K562 treated with DMSO at 1 percent for 4 hours (cell line): ENCODE data around the gene WDR74. TPM values are rescaled to one million over a fixed set of nuclear protein-coding genes. Genes with fewer than 3 reads are reported as not detected.

Experiments used
- total RNA-seq: library from RNA; unstranded; fragments of 300-600 nt; gene quantifications from 2 replicates; pipeline ENCODE4 v1.2.3, GENCODE V29; 2022; ENCODE audit not compliant: insufficient read depth

WDR74 gene
- total RNA-seq = 48.1 and 51.9 TPM in 2 replicates

GRCh38 chr11:62839050-62839945 lies at the start of gene WDR74:
Gene WDR74 (minus strand): TSS chr11:62839590. CDS start chr11:62839570, 20 bp downstream.

DNA sequence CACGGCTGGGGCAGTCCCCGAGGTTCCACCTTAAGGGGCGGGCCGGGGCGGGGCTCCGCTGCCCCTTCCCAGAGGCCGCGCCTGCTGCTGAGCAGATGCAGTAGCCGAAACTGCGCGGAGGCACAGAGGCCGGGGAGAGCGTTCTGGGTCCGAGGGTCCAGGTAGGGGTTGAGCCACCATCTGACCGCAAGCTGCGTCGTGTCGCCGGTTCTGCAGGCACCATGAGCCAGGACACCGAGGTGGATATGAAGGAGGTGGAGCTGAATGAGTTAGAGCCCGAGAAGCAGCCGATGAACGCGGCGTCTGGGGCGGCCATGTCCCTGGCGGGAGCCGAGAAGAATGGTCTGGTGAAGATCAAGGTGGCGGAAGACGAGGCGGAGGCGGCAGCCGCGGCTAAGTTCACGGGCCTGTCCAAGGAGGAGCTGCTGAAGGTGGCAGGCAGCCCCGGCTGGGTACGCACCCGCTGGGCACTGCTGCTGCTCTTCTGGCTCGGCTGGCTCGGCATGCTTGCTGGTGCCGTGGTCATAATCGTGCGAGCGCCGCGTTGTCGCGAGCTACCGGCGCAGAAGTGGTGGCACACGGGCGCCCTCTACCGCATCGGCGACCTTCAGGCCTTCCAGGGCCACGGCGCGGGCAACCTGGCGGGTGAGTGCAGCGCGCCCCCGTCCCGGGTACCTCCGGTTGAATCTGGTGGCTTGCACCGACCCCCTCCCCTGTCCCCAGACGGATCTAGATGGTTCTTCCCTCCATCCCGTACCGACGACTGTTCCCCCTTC lies 41.6 kb upstream of the WDR74 start, which contains the start of gene SLC3A2:
Gene SLC3A2 (plus strand): TSS at position 94 of the 776 bp plus-strand sequence. CDS start 128 bp downstream, at position 222.

DNA sequence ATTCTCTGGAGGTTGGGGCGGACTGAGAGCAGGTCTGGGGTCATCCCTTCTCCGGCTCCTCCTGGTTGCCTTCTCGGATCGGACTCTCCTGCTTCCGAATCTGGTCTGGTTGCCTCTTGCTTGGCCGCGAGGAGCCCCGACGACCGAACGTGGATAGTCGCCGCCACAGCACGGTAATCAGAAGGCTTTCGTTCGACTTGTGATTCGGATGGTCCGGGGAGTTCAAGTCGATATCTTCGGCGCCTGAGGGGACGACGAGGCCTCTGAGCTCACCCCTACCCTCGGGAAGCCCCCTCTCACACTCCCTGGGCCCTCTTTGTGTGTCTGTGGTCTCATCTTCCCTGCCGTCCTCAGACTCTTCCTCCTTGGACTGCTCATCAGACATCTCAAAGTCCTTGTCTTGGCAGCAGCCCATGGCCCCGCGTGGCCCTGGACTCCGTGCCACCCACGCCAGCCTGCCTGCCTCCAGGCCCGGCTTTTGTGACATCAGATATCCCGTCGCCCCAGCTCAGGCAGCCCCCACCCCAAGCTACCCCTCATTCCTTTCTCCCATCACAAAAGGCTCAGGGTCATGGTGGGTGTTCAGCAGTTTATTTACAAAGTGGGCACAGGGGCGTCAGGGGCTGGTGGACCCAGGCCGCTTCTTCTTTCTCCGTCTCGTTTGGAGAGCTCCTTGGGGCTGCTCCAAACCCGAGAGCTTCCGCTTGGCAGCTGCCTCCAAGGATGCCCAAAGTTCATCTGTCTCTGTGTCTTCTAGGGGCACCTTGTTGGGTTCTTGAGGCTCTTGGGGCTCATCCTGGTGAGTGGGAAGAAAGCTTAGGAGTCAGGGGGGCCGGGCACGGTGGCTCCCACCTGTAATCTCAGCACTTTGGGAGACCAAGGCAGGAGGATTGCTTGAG lies 6.8 kb downstream of the WDR74 start, which contains the start of gene TEX54:
Gene TEX54 (minus strand): TSS at position 506 of the 899 bp plus-strand sequence.

DNA sequence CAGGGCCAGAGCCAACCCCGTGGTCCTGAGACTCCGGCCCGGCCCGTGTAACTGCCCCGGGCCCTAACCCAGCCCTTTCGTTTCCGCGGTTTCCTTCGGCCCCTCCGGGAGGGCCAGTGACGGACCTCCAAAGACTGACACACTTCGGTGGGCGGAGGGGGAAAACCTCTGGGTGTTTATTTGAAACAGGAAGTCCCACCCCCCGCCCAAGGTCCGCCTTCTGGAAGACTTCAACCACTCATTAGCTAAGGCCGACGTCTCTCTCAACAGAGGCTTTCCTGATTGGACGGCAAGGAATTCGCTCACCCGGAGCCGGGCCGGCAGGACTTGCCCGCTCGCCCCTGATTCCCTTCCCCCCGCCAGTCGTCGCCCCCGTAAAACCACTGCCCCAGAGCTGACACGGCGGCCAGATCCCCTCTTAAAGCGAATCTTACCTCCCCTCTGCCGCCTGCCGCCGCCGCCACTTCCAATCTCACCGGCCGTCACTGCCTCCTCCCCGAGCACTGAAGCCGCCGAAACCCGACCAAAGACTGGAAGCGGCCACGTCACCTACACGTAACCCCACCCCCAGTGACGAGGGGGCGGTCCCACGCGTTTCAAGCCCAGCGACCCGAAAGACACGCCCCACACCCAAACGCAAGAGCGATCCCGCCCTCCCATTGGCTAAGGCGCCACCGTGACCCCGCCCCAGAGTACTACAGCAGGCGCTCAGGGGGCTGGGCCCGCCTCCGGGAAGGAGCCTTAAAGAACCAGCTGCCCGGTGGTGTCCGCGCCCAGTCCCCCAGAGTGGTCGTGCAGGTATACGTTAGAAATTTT lies 7.7 kb downstream of the WDR74 start, which contains the start of gene STX5:
Gene STX5 (minus strand): TSS at position 532 of the 816 bp plus-strand sequence. CDS start 808 bp downstream, outside the sequence.

GRCh38 chr11:62805076-62805892 lies 34.1 kb downstream of the WDR74 start, which contains the start of gene NXF1:
Gene NXF1 (minus strand): TSS chr11:62805440. CDS start chr11:62805356, 84 bp downstream.

GRCh38 chr11:62791501-62792201 lies 47.7 kb downstream of the WDR74 start, which contains the start of gene TMEM223:
Gene TMEM223 (minus strand): TSS chr11:62792006. CDS start chr11:62791994, 12 bp downstream.

DNA sequence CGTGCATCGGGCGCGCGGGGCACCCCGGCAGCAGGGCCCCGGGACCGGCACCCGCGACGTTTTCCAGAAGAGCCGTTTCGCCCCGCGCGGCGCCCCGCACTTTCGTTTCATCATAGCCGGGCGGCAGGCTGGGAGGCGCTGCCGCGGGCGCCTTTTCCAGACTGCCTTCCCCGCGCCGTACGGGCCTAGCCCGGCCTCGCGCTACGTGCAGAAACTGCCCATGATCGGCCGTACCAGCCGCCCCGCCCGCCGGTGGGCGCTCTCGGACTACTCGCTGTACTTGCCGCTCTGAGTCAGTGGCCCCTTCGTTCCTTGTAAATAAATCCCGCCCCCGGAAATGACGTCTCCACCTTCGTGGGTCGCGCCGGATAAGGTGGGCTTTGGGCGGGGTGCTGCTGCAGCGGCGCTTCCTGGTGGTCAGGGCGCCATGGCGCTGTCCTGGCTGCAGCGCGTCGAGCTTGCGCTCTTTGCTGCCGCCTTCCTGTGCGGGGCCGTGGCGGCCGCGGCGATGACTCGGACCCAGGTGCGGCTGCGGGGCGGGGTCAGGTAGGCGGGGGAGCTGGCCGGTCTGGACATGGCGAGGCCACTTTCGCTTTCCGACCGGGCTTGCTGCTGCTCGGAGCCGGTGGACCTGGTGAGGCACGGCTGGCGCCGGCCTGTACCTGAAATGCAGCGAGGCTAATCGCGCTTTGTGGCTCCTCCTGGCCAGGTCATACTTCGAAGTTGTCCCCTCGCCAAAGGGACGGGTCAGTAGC lies 52.2 kb downstream of the WDR74 start, which contains the start of gene TMEM179B:
Gene TMEM179B (plus strand): TSS at position 398 of the 755 bp plus-strand sequence. CDS start 30 bp downstream, at position 428.

Other genes with a start within 250 kb of the WDR74 start
- gene TUT1, start 248.1 kb downstream of the WDR74 start, total RNA-seq = 15.8 and 16.5 TPM in 2 replicates
- gene MTA2, start 237.7 kb downstream of the WDR74 start, total RNA-seq = 79.1 and 104 TPM in 2 replicates
- gene EML3, start 226.8 kb downstream of the WDR74 start, total RNA-seq = 39.0 and 40.6 TPM in 2 replicates
- 0.71 and 2.2 TPM in 2 replicates for gene ROM1, start 226.3 kb downstream of the WDR74 start, total RNA-seq
- gene B3GAT3, start 217.6 kb downstream of the WDR74 start, total RNA-seq = 80.5 and 90.3 TPM in 2 replicates
- gene GANAB, start 193.0 kb downstream of the WDR74 start, total RNA-seq = 276 and 311 TPM in 2 replicates
- gene INTS5, start 186.3 kb downstream of the WDR74 start, total RNA-seq = 20.2 and 24.0 TPM in 2 replicates
- 105 and 114 TPM in 2 replicates for gene C11orf98, start 174.4 kb downstream of the WDR74 start, total RNA-seq
- 12.7 and 27.2 TPM in 2 replicates for gene CSKMT, start 174.3 kb downstream of the WDR74 start, total RNA-seq
- gene UQCC3, start 167.9 kb downstream of the WDR74 start, total RNA-seq = 12.2 and 17.2 TPM in 2 replicates
- 4.8 and 5.5 TPM in 2 replicates for gene LBHD1, start 167.3 kb downstream of the WDR74 start, total RNA-seq
- 282 and 316 TPM in 2 replicates for gene UBXN1, start 160.5 kb downstream of the WDR74 start, total RNA-seq
- 0.48 and 1.6 TPM in 2 replicates for gene LRRN4CL, start 150.1 kb downstream of the WDR74 start, total RNA-seq
- 43.9 and 45.1 TPM in 2 replicates for gene BSCL2, start 132.2 kb downstream of the WDR74 start, total RNA-seq
- 2.4 TPM in 1 of 2 replicates, not detected in the other for gene GNG3, start 131.9 kb downstream of the WDR74 start, total RNA-seq
- gene HNRNPUL2, start 112.1 kb downstream of the WDR74 start, total RNA-seq = 26.6 and 32.3 TPM in 2 replicates
- gene TTC9C, start 111.1 kb downstream of the WDR74 start, total RNA-seq = 35.6 and 36.5 TPM in 2 replicates
- 1.4 and 6.0 TPM in 2 replicates for gene ZBTB3, start 85.4 kb downstream of the WDR74 start, total RNA-seq
- 138 and 166 TPM in 2 replicates for gene POLR2G, start 78.0 kb downstream of the WDR74 start, total RNA-seq
- 23.2 and 49.9 TPM in 2 replicates for gene TAF6L, start 68.2 kb downstream of the WDR74 start, total RNA-seq
- 36.4 and 44.9 TPM in 2 replicates for gene TMEM179B, start 52.2 kb downstream of the WDR74 start, total RNA-seq
- gene TMEM223, start 47.6 kb downstream of the WDR74 start, total RNA-seq = 15.3 and 18.4 TPM in 2 replicates
- gene NXF1, start 34.1 kb downstream of the WDR74 start, total RNA-seq = 76.4 and 111 TPM in 2 replicates
- 63.1 and 77.8 TPM in 2 replicates for gene STX5, start 7.5 kb downstream of the WDR74 start, total RNA-seq
- not detected in 2 replicates for gene TEX54, start 6.7 kb downstream of the WDR74 start, total RNA-seq
- 397 and 441 TPM in 2 replicates for gene SLC3A2, start 41.3 kb upstream of the WDR74 start, total RNA-seq
- not detected in 2 replicates for gene CHRM1, start 81.8 kb upstream of the WDR74 start, total RNA-seq
- gene SLC22A6, start 145.4 kb upstream of the WDR74 start, total RNA-seq = not detected in 2 replicates
- not detected in 2 replicates for gene SLC22A8, start 176.3 kb upstream of the WDR74 start, total RNA-seq